KMS-11 (cell line): Measurements from ENCODE around the gene RNF7.

Source experiments
- H2AFZ ChIP-seq: fragments of 200-600 bp; sonication (generic); 2 replicates; pipeline ENCODE4 v1.6.1; 2016; ENCODE audit warnings: antibody characterized with exemption, mixed run types, low read depth
- H3K27ac ChIP-seq: fragments of 200-600 bp; sonication (generic); 2 replicates; pipeline ENCODE4 v1.6.1; 2016; ENCODE audit warnings: mild to moderate bottlenecking, mixed run types
- H3K27me3 ChIP-seq: fragments of 200-600 bp; sonication (generic); 2 replicates; pipeline ENCODE4 v1.6.1; 2017; ENCODE audit warnings: mild to moderate bottlenecking, low read depth, mixed run types, moderate library complexity; ENCODE audit not compliant: insufficient read depth
- H3K36me3 ChIP-seq: fragments of 200-600 bp; sonication (generic); 2 replicates; pipeline ENCODE4 v1.6.1; 2017; ENCODE audit warnings: mild to moderate bottlenecking, mixed run types; ENCODE audit not compliant: insufficient read depth
- H3K4me1 ChIP-seq: fragments of 200-600 bp; sonication (generic); 2 replicates; pipeline ENCODE4 v1.6.1; 2016; ENCODE audit warnings: mild to moderate bottlenecking, low read depth, mixed run types; ENCODE audit not compliant: poor library complexity, severe bottlenecking
- H3K4me2 ChIP-seq: fragments of 200-600 bp; sonication (generic); 2 replicates; pipeline ENCODE4 v1.7.0; 2016; ENCODE audit warnings: mild to moderate bottlenecking, mixed run types
- H3K4me3 ChIP-seq: fragments of 200-600 bp; sonication (generic); IDR thresholded peaks from 2 replicates; pipeline ENCODE4 v1.6.1; 2017; ENCODE audit warnings: low read depth, low read length, mixed read lengths; ENCODE audit not compliant: insufficient read depth
- H3K79me2 ChIP-seq: fragments of 200-600 bp; sonication (generic); 2 replicates; pipeline ENCODE4 v1.6.1; 2016; ENCODE audit warnings: low read depth, mixed run types; ENCODE audit not compliant: insufficient read depth
- H3K9ac ChIP-seq: fragments of 200-600 bp; sonication (generic); 2 replicates; pipeline ENCODE4 v1.6.1; 2016; ENCODE audit warnings: mild to moderate bottlenecking, mixed run types
- H4K20me1 ChIP-seq: fragments of 200-600 bp; sonication (generic); 2 replicates; pipeline ENCODE4 v1.6.1; 2016; ENCODE audit warnings: mild to moderate bottlenecking, mixed run types; ENCODE audit not compliant: insufficient read depth
- TF ChIP-seq, protein P1 (sequence below): fragments of 200-600 bp; sonication (generic); conservative IDR thresholded peaks from 2 replicates; pipeline ENCODE4 v1.6.1; 2017; ENCODE audit warnings: low read depth, mild to moderate bottlenecking, antibody characterized with exemption, low read length, moderate library complexity, mixed read lengths

Gene RNF7

DNA sequence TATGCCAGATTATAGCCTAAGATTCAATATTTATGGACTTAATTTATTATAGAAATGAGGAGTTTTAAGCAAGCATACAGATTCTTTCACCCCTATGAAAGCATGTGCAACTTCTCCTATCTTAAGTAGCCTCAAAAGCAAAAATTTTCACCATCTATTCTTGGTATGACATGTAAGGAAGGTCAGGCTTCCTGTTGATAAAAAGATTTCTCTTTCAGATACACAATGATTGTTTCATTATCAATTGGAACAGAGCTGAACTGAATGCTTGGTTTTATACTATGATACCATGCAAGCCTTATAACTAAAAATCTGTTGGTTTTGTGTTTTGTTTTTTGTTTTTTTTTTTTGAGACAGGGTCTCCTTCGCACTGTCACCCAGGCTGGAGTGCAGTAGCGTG lies 29.0 kb downstream of the RNF7 start:
- H3K4me2 ChIP-seq = no peak overlapping the region
- no peak overlapping the region for H3K4me3 ChIP-seq
- H3K27me3 ChIP-seq = no peaks in the 10 kb centered on the region
- no peak overlapping the region for H3K9ac ChIP-seq
- H3K79me2 ChIP-seq = no peaks in the 10 kb centered on the region
- no peak overlapping the region for H3K27ac ChIP-seq
- H4K20me1 ChIP-seq = no peaks in the 10 kb centered on the region
- no peaks in the 10 kb centered on the region for H3K4me1 ChIP-seq
- H2AFZ ChIP-seq = no peak overlapping the region
- H3K36me3 ChIP-seq = no peaks in the 10 kb centered on the region
- TF ChIP-seq, protein P1, sequence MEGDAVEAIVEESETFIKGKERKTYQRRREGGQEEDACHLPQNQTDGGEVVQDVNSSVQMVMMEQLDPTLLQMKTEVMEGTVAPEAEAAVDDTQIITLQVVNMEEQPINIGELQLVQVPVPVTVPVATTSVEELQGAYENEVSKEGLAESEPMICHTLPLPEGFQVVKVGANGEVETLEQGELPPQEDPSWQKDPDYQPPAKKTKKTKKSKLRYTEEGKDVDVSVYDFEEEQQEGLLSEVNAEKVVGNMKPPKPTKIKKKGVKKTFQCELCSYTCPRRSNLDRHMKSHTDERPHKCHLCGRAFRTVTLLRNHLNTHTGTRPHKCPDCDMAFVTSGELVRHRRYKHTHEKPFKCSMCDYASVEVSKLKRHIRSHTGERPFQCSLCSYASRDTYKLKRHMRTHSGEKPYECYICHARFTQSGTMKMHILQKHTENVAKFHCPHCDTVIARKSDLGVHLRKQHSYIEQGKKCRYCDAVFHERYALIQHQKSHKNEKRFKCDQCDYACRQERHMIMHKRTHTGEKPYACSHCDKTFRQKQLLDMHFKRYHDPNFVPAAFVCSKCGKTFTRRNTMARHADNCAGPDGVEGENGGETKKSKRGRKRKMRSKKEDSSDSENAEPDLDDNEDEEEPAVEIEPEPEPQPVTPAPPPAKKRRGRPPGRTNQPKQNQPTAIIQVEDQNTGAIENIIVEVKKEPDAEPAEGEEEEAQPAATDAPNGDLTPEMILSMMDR = no peak

DNA sequence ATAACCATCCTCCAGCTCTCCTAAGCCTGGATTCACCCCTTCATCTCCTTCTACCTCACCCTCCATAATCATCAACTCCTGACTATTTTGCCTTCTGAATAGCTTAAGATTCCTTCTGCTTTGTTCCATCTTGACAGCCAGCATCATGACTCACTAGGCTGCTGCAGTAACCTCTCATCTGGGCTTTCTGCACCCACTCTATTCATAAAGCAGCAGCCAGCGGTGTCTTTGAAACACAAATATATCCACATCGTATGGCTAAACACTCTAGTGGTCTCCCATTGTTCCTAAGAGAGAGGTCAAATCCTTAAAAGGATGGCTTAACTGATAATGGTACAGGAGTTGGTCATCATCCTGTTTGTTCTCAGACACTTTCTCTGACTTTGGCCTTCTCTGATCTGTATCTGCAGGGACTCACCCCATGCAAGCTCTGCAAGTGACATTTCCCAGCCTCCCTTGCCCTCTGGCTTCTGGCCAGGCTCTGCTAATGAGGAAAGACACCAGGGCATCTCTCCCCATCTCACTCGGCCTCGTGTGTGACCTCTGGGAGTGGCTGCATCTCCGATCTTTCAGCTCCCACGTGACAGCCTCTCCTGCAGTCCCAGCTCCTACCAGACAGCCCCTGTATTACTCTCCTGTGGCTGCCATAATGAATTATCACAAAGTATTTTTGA lies 31.3 kb downstream of the RNF7 start:
- Histone ChIP-seq H3K4me1 (no peaks in the 10 kb centered on the region), H3K4me2 (no peak overlapping the region), H3K79me2 (no peaks in the 10 kb centered on the region), H3K27me3 (no peaks in the 10 kb centered on the region), H3K9ac (no peak overlapping the region), H4K20me1 (no peaks in the 10 kb centered on the region), H3K36me3 (no peaks in the 10 kb centered on the region), H3K27ac (no peak overlapping the region), H2AFZ (no peak overlapping the region), H3K4me3 (no peak overlapping the region)
- TF ChIP-seq, protein P1 = no peak

DNA sequence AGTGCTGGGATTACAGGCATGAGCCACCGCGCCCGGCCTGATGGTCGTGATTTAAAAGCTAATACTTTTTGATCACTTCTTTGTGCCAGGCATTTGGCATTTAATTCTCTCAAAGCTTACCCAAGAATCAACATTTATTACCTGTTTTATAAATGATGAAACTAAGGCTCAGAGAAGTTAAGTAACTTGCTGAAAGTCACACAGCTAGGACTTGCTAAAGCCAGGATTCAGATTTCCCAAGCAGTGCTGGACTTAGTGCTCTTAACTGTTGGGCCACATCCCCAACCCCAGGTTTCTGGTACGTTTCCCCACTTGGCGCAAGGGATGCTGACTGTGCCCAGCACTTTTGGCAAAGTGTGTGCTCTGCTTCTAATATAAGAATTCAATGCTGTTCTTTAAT lies 35.6 kb downstream of the RNF7 start:
- no peak overlapping the region for H3K9ac ChIP-seq
- H3K36me3 ChIP-seq = no peaks in the 10 kb centered on the region
- H3K4me1 ChIP-seq = no peaks in the 10 kb centered on the region
- no peak overlapping the region for H2AFZ ChIP-seq
- H4K20me1 ChIP-seq = no peaks in the 10 kb centered on the region
- no peaks in the 10 kb centered on the region for H3K79me2 ChIP-seq
- no peaks in the 10 kb centered on the region for H3K27me3 ChIP-seq
- H3K4me2 ChIP-seq = no peak overlapping the region
- H3K4me3 ChIP-seq = no peak overlapping the region
- TF ChIP-seq, protein P1 = no peak
- no peak overlapping the region for H3K27ac ChIP-seq

DNA sequence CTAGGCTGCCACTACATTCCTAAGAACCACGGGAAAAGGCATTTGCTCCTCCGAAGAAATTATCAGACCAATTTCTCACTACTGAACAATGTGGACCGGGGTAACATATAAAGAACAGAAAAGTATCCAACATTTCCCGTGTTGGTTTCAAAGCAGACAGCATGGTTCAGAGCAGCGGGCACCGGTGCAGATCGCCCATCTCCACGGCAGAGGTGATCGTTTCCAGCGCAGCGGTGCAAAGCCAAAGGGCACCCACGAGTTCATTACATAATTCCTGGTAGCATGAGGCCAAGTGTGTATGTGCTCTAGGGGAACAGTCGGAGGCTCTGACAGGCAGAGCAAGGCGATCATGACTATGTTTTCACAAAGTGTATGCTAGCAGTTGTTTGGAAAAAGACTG lies 38.3 kb downstream of the RNF7 start:
- no peaks in the 10 kb centered on the region for H3K27me3 ChIP-seq
- H3K27ac ChIP-seq = no peak overlapping the region
- TF ChIP-seq, protein P1 = no peak
- no peak overlapping the region for H3K4me3 ChIP-seq
- no peaks in the 10 kb centered on the region for H4K20me1 ChIP-seq
- no peaks in the 10 kb centered on the region for H3K36me3 ChIP-seq
- H3K4me1 ChIP-seq = no peaks in the 10 kb centered on the region
- H3K9ac ChIP-seq = no peak overlapping the region
- no peaks in the 10 kb centered on the region for H3K79me2 ChIP-seq
- H3K4me2 ChIP-seq = no peak overlapping the region
- no peak overlapping the region for H2AFZ ChIP-seq
